Gastroesophageal sphincter (tissue), 3 donors: ENCODE data around the gene SCARB1.

Experiments
- EP300 ChIP-seq: sonication (generic); formaldehyde crosslinking; IDR thresholded peaks from one replicate; pipeline ENCODE4 v1.6.1; 2017; ENCODE audit warnings: antibody characterized with exemption, mild to moderate bottlenecking
- POLR2A ChIP-seq, 2 donors: fragments of 450-650 bp; IDR thresholded peaks; one replicate each; pipeline ENCODE4 v1.6.1; 2017; ENCODE audit warnings: antibody characterized with exemption in 2 of 2, mild to moderate bottlenecking in 2 of 2, moderate library complexity in 1 of 2
- POLR2AphosphoS5 ChIP-seq: sonication (generic); formaldehyde crosslinking; IDR thresholded peaks from one replicate; pipeline ENCODE4 v1.6.1; 2017; ENCODE audit warnings: antibody characterized with exemption
- TF ChIP-seq, protein P1 (sequence below), 4 experiments: fragments of 200-600 bp in 2 of 4; fragments of 450-650 bp in 2 of 4; sonication (generic) in 1 of 4; IDR thresholded peaks; one replicate each; pipeline ENCODE4 v1.5.1; 2017 to 2019; ENCODE audit warnings: antibody characterized with exemption in 4 of 4, mild to moderate bottlenecking in 2 of 4, moderate library complexity in 2 of 4

DNA sequence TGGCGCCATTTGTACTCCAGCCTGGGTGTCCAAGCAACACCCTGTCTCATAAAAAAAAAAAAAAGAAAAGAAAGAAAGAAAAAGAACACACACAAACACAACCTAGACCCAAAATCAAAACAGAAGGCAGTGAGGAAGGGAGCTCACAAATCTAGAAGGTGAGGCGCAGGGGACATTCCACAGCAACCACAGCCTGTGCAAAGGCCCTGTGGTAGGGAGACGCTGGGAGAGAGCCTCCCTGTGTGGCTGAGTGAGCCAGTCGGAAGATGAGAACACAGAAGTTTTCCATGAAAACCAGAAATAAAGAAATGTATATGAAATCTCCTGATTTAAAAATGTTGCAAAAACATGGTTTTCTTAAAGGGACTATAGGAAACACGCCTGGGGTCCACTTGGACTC, 44.6 kb downstream of the SCARB1 start:
- TF ChIP-seq, protein P1, sequence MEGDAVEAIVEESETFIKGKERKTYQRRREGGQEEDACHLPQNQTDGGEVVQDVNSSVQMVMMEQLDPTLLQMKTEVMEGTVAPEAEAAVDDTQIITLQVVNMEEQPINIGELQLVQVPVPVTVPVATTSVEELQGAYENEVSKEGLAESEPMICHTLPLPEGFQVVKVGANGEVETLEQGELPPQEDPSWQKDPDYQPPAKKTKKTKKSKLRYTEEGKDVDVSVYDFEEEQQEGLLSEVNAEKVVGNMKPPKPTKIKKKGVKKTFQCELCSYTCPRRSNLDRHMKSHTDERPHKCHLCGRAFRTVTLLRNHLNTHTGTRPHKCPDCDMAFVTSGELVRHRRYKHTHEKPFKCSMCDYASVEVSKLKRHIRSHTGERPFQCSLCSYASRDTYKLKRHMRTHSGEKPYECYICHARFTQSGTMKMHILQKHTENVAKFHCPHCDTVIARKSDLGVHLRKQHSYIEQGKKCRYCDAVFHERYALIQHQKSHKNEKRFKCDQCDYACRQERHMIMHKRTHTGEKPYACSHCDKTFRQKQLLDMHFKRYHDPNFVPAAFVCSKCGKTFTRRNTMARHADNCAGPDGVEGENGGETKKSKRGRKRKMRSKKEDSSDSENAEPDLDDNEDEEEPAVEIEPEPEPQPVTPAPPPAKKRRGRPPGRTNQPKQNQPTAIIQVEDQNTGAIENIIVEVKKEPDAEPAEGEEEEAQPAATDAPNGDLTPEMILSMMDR (IDR thresholded peaks at IDR 0.05): no peak
- TF ChIP-seq EP300 (no peak), POLR2A (IDR thresholded peaks at IDR 0.05) (no peak), POLR2AphosphoS5 (no peak)
